OCI-LY3 (cell line): ENCODE results near the gene TESK1.

Source experiments
- EZH2phosphoT487 ChIP-seq: fragments of 200-600 bp; shearing (Covaris generic); IDR thresholded peaks from 2 replicates; pipeline ENCODE4 v1.6.1; 2018; ENCODE audit warnings: antibody characterized with exemption, mixed run types, low read depth
- TF ChIP-seq, protein P1 (sequence below): fragments of 200-600, 300-600 bp; sonication (generic); IDR thresholded peaks from 2 replicates; pipeline ENCODE4 v1.5.1; 2014; ENCODE audit warnings: antibody characterized with exemption, low read length, low read depth

GRCh38 chr9:35605351-35606137 lies 482 bp downstream of the TESK1 start:
- TF ChIP-seq, protein P1, sequence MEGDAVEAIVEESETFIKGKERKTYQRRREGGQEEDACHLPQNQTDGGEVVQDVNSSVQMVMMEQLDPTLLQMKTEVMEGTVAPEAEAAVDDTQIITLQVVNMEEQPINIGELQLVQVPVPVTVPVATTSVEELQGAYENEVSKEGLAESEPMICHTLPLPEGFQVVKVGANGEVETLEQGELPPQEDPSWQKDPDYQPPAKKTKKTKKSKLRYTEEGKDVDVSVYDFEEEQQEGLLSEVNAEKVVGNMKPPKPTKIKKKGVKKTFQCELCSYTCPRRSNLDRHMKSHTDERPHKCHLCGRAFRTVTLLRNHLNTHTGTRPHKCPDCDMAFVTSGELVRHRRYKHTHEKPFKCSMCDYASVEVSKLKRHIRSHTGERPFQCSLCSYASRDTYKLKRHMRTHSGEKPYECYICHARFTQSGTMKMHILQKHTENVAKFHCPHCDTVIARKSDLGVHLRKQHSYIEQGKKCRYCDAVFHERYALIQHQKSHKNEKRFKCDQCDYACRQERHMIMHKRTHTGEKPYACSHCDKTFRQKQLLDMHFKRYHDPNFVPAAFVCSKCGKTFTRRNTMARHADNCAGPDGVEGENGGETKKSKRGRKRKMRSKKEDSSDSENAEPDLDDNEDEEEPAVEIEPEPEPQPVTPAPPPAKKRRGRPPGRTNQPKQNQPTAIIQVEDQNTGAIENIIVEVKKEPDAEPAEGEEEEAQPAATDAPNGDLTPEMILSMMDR: no peak
- TF ChIP-seq EZH2phosphoT487: no peak
